ENCODE data around the gene UTP11.
A peak's percentile ranks its signal among the peaks of the same experiment; 100 is the strongest.
"Not testable (repeated sequence)": the region's sequence is repeated elsewhere in the genome, so short reads cannot be mapped to it uniquely, and the experiment has no call there.

The UTP11 gene

DNA sequence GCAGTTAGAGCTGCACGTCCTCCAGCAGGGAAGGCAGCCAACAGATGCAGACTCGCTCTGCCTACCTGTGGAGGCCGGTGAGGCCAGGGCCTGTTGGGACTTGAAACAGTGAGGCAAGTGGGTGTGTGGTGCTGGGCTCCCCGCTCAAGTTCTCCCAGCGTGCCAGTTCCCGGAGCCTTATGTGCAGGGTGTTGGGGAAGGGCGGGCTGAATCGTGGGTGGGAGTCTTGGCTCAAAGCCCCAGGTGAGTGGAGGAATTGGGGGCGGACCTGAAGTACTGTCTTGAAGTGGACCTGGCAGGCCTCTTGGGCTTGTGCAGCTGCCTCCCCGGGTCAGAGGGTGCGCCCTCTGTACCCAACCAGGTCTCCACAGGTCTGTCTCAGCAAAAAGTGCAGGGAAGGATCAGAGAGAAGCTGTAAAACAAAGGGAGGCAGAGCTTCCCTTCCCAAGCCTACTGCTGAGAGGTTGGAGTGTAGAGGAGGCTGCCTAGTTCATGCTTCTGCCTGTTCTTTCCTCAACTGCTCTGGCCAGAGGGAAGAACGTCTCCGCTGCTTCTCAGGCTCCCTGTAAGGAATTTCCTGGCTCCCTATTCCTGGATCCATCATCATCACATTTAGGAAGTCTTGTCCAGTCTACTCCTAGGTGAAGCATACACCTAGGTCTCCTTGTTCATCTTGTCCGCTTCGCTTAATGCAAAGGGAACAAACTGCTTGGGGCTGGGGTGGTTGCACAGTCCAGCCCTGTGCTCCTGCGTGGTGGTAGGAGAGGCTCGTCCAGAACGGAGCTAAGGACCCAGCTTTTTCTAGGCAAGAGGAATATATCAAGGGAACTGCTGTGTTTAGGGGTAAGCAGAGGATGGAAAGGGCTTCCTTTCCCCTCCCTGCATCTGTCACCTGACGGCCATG, 14.9 kb downstream of the UTP11 start:
- DNase-seq (ENCODE audit: low spot score): no peak

DNA sequence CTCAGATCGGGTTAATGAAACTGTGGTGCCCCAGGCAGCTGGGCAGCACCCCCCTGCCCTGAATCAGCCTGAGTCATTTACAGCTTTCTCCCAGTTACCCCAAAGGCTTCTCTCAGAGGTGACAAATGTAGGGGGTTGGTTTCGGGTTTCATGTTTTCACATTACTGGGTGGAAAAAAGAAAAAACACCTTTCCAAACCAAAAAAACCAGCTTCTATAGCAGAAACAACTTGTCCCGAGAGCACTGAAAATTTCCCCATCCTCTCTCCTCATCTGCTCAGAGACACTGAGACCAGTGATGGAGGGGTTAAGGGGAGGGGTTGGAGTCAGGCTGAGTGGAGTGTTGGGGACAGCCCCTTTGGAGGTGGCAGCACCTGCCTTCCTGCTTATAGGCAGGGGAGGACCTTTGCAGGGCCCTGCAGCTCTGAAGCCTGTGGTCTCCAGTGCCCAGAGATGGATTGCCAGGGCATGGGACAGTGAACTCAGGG, 15.6 kb downstream of the UTP11 start:
- DNase-seq (ENCODE audit: low spot score): no peak

DNA sequence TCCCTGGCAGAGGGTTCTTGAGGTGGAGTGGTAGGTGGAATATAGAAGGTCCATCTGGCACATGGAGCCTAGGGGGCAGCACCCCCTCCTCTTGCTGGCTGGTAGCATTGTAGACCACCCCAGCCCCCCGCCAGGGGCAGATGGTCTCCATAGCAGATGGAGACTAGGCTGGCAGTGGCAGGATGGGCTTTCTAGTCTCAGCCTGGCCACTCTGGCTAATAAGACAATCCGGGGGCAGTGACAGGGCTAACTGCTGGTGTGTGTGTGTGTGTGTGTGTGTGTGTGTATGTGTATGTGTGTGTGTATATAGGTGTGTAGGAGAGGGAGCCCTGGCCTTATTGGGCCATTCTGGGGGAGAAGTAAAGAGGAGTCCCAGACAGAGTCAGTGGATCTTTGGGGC, 16.1 kb downstream of the UTP11 start:
- DNase-seq (ENCODE audit: low spot score): no peak

DNA sequence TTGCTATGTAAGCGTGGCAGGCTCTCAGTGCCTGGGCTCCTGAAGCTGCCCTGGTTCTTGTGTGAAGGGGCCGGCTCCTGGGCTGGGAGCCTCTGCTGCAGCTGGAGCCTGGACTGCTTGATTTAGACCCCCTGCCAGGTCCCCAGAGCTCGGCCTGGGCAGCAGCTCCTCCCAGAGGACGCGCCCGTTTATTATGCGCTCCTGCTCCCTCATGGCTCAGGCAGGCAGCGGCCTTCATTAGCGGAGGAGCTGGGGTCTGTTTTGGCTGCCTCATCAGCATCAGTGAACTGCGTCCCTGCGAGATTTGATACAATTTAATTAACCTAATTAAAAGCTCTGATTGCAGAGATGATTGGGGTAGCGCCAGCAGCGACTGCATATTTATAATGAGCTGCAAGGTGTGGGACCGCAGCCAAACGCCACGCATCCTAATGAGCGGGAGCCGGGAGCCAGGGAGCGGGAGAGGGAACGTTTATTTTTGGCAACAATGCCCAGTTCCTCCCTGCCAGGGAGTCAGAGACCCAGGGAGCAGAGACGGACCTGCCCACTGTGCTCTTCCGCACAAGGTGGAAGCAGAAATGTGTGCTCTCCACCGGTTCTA, 16.6 kb downstream of the UTP11 start:
- DNase-seq (ENCODE audit: low spot score): no peak

DNA sequence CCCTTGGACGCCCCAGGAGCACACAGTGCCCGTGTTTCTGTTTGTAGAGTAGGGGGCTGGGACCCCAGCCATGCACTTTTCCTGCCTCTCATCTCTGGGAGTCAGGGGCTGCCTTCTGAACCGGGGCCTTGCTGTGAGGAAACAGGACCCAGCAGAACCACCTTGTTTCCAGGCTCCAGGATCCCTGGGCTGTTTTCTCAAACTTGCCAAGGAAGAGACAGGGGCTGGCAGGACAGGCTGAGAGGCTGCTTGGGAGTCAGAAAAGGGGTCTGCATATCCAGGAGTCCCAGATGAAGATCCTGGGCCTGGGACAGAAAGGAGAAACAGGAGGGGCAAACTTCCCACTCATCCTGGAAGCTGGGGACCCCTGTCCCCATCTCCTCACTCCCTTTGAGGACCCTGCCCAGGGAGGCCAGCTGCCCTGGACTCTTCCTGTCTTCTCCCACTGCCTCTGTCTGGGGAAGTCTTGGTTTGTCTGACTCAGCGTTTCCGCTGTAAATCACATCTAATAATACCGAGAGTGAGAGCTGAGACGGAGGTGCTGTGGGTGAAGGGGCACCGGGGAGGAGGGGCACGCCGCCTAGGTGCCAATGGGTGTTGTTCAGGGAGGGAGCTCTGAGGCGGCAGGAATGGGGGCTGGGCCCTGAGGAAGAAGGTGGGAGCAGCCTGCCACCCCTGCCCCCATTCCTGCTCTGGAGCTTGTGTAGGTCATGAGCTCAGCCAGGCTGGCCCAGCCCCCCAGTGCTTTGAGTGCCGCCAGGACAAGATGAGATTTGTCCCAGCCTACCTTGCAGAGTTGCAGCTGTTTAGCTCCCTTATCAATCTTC, 17.4 kb downstream of the UTP11 start:
- peak; percentile 53 for DNase-seq (ENCODE audit: low spot score)

DNA sequence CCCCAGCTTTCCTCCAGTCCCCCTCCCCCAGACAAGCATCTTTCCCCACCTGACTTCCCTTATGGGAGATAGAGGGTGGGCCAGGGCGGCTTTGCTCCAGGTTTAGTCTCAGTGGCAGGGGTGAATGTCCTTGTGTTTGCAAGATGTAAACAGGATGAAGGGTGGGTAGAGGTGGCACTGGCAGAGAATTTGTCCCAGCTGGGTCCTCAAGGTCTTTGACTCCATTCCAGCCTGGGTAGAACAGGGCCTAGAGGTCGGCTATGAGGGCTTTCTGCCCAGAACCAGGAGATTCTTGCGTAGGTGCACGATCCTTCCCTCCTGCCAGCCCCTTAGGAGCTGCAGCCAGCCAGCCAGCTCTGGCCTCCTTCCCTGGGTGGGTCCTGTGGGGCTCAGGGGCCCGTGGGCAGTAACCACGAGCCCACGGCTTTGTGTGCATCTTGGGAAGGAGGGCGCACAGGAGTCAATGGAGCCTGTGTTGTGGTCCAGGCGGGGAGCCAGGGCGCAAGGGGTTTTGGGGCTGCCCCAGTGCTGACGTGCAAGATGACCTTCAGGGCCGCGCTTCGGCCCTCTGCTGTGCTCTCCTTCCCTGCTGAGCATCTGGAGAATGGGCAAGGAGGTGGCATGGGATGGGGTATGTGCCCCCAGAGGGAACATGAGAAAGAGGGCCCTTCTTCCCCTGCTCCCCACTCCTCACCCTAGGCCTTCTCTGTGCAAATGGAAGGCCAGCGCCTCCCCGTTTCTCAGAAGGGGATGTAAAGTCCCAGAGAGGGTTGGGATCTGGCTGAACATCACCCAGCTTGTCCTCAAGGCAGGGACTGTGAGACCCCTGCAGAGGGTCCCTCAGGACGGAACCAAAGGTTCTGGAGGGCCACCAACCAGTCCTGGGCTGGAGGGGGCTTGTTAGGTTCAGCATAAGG, 18.3 kb downstream of the UTP11 start:
- no peak for DNase-seq (ENCODE audit: low spot score)

DNA sequence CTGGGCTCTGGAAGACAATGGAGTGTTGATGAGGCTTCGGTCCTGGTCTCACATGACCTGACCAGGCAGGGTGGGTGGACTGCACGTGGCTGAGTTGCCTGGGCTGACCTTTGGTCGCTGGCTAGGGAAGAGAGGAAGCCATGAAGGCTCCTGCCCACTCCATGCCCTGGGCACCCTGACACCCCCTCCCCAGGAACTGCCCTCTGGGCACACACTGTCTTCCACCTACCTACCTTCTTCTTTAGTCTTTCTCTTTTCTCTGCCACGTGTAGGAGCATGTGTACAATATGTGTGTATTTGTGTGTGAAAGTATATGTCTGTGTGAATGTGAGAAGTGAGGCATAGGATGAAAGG, 19.0 kb downstream of the UTP11 start:
- no peak for DNase-seq (ENCODE audit: low spot score)

DNA sequence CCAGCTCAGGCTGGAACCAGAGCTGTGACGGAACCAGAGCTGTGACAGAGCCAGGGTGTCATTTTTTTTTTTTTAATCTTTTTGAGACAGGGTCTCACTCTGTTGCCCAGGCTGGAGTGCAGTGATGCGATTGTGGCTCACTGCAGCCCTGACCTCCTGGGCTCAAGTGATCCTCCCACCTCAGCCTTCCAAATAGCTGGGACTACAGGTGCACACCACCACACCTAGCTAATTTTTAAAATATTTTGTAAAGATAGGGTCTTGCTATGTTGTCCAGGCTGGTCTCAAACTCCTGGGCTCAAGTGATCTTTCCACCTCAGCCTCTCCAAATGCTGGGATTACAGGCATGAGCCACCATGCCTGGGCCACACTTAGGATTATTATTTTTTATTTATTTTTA, 20.5 kb downstream of the UTP11 start:
- not testable (repeated sequence) for DNase-seq (ENCODE audit: low spot score)

DNA sequence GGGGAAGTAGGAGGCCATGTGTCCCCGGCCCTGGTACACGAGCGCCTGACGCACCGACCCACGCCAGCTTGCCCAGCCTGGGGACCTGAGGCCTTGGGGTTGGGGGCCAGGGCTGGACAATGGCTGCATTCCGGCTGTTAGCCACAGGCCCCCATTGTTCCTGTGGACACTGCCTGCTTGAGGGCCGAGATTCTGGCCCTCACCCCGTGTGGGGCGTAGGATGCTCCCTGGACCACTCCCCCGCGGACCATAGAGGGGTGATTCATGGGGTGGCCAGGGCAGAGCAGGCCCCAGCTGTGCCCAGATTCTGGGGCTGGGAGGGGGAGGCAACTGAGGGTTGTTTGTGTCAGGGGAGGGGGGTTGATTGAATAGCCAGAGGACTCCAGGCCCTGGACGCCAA, 22.3 kb downstream of the UTP11 start:
- no peak for DNase-seq (ENCODE audit: low spot score)

DNA sequence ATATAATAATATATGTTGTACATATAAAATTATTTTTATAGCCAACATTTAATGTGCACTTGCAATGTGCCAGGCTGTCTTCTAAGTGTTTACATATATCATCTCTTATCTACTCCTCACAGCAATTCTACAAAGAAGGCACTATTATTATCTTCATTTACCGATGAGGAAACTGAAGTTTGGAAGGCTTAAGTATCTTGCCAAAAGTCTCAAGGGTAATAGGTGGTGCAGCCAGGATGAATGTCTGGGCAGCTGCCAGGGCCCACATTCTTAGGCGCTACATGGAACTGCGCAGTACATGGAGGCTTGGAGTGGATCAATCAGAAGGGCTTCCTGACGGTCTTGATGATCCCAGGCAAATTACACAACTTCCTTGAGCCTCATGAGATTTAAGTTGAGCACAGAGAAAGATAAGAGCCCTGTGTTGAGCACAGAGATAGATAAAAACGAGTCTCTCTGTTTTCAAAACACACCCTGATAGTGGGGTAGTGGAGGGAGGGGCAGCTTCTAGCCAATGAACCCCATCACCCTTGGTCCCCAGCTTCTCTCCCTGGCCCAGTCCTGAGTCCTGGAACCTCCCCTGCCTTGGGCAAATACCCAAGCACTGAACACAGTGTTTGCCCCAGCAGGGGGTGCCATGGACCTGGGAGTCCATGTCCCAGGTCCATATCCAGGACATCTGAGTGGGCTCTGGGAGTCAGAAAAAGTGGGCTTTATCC, 24.8 kb downstream of the UTP11 start:
- DNase-seq (ENCODE audit: low spot score): no peak

DNA sequence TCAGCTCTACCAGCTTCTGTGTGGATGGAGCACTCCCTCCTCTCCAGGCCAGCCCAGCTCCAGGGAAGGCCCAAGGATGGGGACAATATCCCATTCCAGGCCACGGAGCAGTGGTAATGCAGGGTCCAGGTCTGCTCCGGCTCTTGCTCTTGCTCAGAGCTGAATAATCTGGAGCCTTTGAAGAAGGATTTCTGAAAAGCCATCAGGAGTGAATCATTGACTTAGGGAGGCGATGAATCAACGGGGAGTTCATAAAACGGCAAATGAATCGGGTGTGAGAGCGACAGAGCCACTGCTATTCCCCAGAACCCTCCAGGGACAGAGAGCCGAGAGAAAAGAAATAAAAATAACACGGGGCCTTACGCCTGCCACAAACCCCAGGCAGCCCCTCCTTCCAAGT, 26.3 kb downstream of the UTP11 start:
- no peak for DNase-seq (ENCODE audit: low spot score)

DNA sequence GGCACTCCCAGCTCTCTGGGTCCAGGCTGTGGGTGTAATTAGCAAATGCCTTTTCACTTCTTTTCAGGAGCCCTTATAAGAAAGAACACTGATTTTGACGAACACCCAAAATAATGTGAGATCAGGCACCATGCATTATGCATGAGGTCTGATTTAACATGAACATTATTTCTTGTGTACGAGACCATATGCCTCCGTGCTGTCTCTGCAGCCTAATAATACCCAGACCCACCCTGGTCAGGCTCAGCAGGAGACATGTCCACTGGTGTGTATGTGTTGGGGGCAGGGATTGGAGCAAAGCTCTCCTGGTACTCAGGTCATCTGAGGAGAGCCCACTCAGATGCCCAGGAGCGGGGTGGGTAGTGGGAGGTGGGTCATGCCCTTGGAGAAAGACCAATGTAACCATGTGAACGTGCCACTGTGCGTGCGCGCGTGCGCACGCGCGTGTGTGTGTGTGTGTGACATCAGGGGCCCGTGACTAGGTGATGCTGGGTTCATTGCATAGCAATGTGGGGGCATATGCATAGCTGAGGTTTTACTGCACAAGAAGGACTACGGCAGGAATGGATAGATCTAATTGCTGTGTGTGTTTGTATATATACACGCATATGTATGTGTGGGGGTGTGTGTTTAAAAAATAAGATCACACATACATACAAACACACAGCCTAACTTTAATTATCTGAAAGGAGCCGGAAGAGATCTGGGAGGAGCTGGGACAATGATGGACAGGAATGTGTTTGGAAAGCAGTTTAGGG, 27.0 kb downstream of the UTP11 start:
- no peak for DNase-seq (ENCODE audit: low spot score)

DNA sequence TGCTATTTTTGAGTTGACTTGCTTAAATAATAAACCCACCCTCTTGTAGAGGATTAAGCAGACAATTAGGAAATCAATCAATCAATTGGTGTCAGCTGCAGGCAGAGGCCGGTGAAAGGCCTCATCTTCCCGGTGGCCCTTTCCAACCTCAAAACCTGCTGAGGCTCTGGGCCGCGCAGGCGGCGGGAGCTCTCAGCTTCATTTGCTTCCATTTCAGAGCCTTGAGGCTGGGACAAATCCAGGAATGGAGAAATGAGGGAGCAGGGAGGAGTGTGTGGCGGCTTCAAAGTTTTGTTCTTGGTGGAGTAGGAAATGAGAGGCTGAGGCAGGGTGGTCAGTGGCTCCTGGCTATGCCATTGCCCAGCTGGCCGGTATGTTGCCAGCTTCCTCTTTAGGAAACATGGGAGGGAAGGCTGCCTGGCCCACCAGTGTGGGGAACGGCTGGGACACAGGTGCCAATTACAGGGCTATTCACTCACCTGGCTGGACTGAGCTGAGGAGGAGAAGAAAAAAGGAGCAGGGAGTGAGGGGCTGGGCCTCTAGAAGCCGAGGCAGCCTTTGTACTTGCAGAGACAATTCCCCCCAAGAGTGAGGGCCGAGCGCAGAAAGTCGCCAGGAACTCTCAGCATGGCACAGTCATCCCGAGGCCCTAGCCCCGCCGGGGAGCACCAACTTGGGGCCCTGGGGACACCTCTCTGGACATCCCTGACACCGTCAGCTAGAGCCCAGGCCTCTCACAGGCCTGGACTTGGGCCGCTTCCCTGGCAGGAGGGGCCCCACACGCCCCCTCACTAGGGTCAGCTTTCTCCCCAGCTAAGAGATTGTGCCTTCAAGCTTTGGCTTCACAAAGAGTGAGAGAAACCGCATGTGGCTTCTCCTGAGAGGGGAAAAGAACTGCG, 29.7 kb downstream of the UTP11 start:
- DNase-seq (ENCODE audit: low spot score): no peak

DNA sequence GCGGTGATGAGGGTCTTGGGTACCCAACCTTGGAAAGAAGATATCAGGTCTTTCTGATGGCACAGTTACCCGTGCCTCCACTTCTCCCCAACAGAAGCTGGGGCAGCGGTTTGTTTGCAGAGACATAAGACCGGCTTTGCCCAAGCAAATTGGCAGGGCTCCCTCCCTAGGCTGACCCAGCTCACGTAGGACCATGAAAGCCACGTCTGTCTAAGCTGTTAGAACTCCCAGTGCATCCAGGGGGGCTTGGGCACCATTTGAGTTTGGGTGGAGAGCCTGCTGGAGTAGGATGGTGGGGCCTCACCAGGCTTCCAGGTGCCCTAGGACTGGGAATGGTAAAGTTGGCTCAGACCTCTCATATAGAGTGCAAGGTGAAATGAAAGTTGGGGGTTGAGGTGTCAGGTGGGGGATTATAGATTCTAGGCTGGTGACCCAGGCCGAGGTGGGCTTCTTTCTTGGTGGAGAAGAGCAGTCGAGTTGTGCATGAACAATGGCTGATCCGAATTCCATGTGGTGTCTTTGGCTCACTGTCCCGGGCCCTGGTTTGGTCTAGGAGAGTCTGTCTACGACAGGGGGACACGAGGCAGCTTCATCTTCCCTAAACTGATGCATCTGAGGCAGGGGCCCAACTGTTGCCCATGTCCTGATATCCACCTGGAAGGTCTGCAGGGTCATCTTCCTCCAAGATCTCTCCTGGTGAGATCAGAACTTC, 30.7 kb downstream of the UTP11 start:
- no peak for DNase-seq (ENCODE audit: low spot score)

DNA sequence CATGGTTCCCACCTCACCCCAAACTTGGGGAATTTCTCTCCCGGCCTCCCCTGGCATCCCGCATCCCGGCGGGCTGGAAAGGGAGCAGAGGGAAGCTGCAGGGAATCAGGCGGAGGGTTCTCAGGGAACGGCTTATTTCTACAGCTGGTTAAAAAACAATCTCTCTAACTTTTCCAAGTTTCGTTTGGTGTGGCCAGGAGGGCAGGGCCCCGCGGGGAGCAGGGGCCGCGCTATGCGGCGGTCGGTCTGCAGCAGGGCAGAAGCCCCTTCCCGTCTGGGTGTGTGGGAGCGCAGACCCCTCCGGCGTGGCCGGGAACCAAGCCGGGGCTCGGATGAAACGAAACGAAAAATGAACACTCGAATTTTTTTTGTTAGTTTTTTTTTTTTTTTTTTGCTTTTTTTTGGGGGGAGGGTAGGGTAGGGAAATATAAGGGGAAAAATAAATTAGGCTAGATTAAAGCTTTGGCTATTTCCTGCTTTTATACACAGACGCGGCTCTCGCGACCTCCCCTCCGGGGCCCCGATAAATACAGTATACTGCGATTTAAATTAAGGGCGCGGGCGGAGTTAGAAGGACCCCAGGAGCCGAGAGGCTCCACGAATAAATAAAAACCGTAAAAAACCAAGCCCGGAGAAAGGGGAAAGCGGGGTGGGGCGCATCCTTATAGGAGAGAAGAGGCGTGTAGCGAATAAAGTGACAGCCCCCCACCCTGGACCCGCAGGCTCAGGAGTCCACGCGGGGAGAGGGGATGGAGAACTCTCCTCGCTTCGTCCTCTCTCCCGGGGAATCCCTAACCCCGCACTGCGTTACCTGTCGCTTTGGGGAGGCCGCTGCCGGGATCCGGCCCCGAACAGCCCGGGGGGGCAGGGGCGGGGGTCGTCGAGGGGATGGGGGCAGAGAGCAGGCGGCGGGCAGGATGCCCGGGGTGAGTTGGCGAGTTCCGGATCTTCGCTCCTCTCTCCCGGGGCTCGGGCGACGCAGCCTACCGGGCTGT, 32.0 kb downstream of the UTP11 start:
- DNase-seq (ENCODE audit: low spot score): no peak

DNA sequence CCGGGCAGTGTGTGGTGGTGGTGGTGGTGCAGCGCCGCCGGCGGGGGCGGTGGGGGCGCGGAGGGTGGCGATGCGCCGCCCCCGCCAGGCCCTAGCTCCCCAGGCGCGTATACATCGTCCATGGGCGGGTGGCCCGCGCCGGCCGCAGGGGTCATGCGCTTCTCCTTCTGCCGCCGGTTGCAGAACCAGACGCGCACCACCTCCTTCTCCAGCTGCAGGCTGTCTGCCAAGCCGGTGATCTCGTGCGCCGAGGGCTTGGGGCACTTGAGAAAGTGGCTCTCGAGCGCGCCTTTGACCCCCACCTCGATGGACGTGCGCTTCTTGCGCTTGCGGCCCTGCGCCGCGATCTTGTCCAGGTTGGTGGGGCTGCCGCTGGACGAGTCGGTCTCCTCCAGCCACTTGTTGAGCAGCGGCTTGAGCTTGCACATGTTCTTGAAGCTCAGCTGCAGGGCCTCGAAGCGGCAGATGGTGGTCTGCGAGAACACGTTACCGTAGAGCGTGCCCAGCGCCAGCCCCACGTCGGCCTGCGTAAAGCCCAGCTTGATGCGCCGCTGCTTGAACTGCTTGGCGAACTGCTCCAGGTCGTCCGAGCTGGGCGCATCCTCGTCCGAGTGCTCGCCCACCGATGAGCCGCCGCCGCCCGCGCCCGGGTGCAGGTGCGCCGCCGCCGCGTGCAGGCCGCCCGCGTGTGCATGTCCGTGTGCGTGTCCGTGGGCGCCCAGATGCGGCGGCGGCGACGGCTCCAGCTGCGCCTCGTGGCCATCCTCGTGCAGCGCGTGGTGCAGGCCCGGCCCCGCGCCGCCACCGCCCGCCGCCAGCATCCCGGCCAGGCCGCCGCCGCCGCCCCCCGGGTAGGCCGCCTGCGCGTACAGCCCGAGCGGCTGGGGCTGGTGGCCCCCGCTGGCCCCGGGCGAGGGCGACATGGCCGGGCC, 33.1 kb downstream of the UTP11 start:
- no peak for DNase-seq (ENCODE audit: low spot score)

Data from CD4-positive, alpha-beta T cell treated with Interleukin-6 at 100 ng/mL for 8 hours (primary cell).